ENCODE results near the gene DIP2C.

GRCh38 chr10:666237-667012 is 23.0 kb downstream of the DIP2C start:
- TF ChIP-seq CTCF (IDR thresholded peaks at IDR 0.05) (no peak), POLR2A (IDR thresholded peaks at IDR 0.05) (no peak)

All from testis (tissue), 2 donors.